Upper lobe of left lung (tissue), 6 donors: ENCODE data around the gene TEDC2. TPM values are rescaled to one million over a fixed set of nuclear protein-coding genes. Genes with fewer than 3 reads are reported as not detected.

Experiments
- ATAC-seq, 2 donors: fragments of 200-7000 bp; cut with Tn5 transposase; one replicate each; pipeline ENCODE4 v1.9.1; 2022; ENCODE audit warnings: mild to moderate bottlenecking in 2 of 2, moderate library complexity in 2 of 2; ENCODE audit not compliant: low FRiP score in 2 of 2
- DNase-seq, 2 donors: peaks; one replicate each; pipeline ENCODE4 v3.0.0-alpha.2; 2019 to 2020
- H3K27ac ChIP-seq, 4 donors: fragments of 200-600 bp; sonication (generic); one replicate each; pipeline ENCODE4 v1.5.1; 2016 to 2019
- H3K27me3 ChIP-seq, 4 donors: fragments of 200-600 bp; sonication (generic); one replicate each; pipeline ENCODE4 v1.5.1; 2017 to 2019
- H3K36me3 ChIP-seq, 4 donors: fragments of 200-600 bp; sonication (generic); one replicate each; pipeline ENCODE4 v1.5.1; 2016 to 2019
- H3K4me1 ChIP-seq, 4 donors: fragments of 200-600 bp; sonication (generic); one replicate each; pipeline ENCODE4 v1.5.1; 2018 to 2019
- H3K4me3 ChIP-seq, 4 donors: fragments of 200-600 bp; sonication (generic); one replicate each; pipeline ENCODE4 v1.5.1; 2017 to 2019; ENCODE audit warnings: mild to moderate bottlenecking in 2 of 4, moderate library complexity in 1 of 4
- H3K9me3 ChIP-seq, 4 donors: fragments of 200-600 bp; sonication (generic); one replicate each; pipeline ENCODE4 v1.5.1; 2018 to 2019
- CTCF ChIP-seq, 6 experiments: fragments of 450-650 bp in 4 of 6; fragments of 200-600 bp in 2 of 6; sonication (generic) in 2 of 6; IDR thresholded peaks; one replicate each; pipeline ENCODE4 v1.5.1; 2016 to 2019; ENCODE audit warnings: antibody characterized with exemption in 6 of 6
- EP300 ChIP-seq, 4 donors: sonication (generic); formaldehyde crosslinking; IDR thresholded peaks; one replicate each; pipeline ENCODE4 v1.5.1; 2017; ENCODE audit warnings: antibody characterized with exemption in 4 of 4, control low read depth in 2 of 4
- POLR2A ChIP-seq, 4 donors: fragments of 450-650 bp; IDR thresholded peaks; one replicate each; pipeline ENCODE4 v1.5.1; 2016 to 2017; ENCODE audit warnings: antibody characterized with exemption in 4 of 4, mild to moderate bottlenecking in 2 of 4
- POLR2AphosphoS5 ChIP-seq, 2 donors: sonication (generic); formaldehyde crosslinking; IDR thresholded peaks; one replicate each; pipeline ENCODE4 v1.5.1; 2017; ENCODE audit warnings: antibody characterized with exemption in 2 of 2
- WGBS, 2 donors: methylation state at CpG; one replicate each; pipeline ENCODE4 v1.1.5; 2017 to 2018; 5-methylcytosine and 5-hydroxymethylcytosine counted together
- total RNA-seq, 6 donors: library from RNA; depleted of rRNA in 4 of 6; stranded (reverse); fragments of >200 nt in 4 of 6; gene quantifications; one replicate each; pipeline versions ENCODE4 v1.1.0 to v1.2.1, GENCODE V29; 2016 to 2021
- donor health status: DM: no; HTN: no; CAD: no; lungs with moderate emphysema.
- donor health status: DM: no; HTN: yes; CAD: no; lungs with severe emphysema.

Gene TEDC2
- total RNA-seq = 1 to 10 TPM in 4 of 6 donors, under 1 TPM in 1, not detected in 1; 0.61 to 2.7 (median 1.7) TPM

- Histone ChIP-seq H3K4me1 (peaks cover 9 to 27% (median 21%) of the 10 kb centered on the region in 4 donors), H3K4me3 (peak within 1 kb of the TSS; percentile 12 to 66 (median 57)), H3K27me3 (no peaks in the 10 kb centered on the region), H3K36me3 (no peaks in the 10 kb centered on the region), H3K27ac (peak within 1 kb of the TSS in 2 of 4 donors; percentile 68 to 72), H3K9me3 (no peaks in the 10 kb centered on the region)
- DNase-seq (peak; percentile 96 to 97), ATAC-seq (peak; percentile 95 to 98)
- 0 to 2% methylated on average over 18 to 29 of the region's 66 CpGs for WGBS, 2 donors
- TF ChIP-seq POLR2AphosphoS5 (IDR thresholded peaks at IDR 0.05) (peak in 1 of 2 donors; percentile 41), CTCF (IDR thresholded peaks at IDR 0.05) (no peak), POLR2A (IDR thresholded peaks at IDR 0.05) (peak in 1 of 4 donors; percentile 46), EP300 (IDR thresholded peaks at IDR 0.05) (no peak)
Observed at GRCh38 chr16:2459647-2460390, at the start of gene TEDC2. Gene TEDC2 (plus strand): TSS chr16:2460109. CDS start chr16:2460145, 36 bp downstream.

GRCh38 chr16:2415085-2415484 lies 44.8 kb upstream of the TEDC2 start:
- DNase-seq (no peak), ATAC-seq (no peak)
- H3K27ac ChIP-seq = no peak overlapping the region
- H3K9me3 ChIP-seq = no peaks in the 10 kb centered on the region
- no peaks in the 10 kb centered on the region for H3K36me3 ChIP-seq
- H3K27me3 ChIP-seq = no peaks in the 10 kb centered on the region
- no peak overlapping the region for H3K4me3 ChIP-seq
- no peaks in the 10 kb centered on the region for H3K4me1 ChIP-seq
- no peak for TF ChIP-seq CTCF (IDR thresholded peaks at IDR 0.05)
- no peak for TF ChIP-seq POLR2A (IDR thresholded peaks at IDR 0.05)
- no peak for TF ChIP-seq POLR2AphosphoS5 (IDR thresholded peaks at IDR 0.05)
- TF ChIP-seq EP300 (IDR thresholded peaks at IDR 0.05) = no peak
- 53 to 65% methylated on average over 2 of the region's 2 CpGs for WGBS, 2 donors

- peaks cover 0 to 6% (median 0%) of the 10 kb centered on the region in 4 donors for H3K4me1 ChIP-seq
- no peak for ATAC-seq
- H3K36me3 ChIP-seq = no peaks in the 10 kb centered on the region
- TF ChIP-seq POLR2AphosphoS5 (IDR thresholded peaks at IDR 0.05) = no peak
- TF ChIP-seq EP300 (IDR thresholded peaks at IDR 0.05) = no peak
- no peak for TF ChIP-seq POLR2A (IDR thresholded peaks at IDR 0.05)
- no peak for TF ChIP-seq CTCF (IDR thresholded peaks at IDR 0.05)
- H3K27me3 ChIP-seq = no peaks in the 10 kb centered on the region
- no peaks in the 10 kb centered on the region for H3K9me3 ChIP-seq
- no peak for DNase-seq
- no peak overlapping the region for H3K27ac ChIP-seq
- H3K4me3 ChIP-seq = no peak overlapping the region
Observed at GRCh38 chr16:2420035-2420434, 39.9 kb upstream of the TEDC2 start.

- peak in 1 of 2 donors; percentile 13 for ATAC-seq
- no peaks in the 10 kb centered on the region for H3K27me3 ChIP-seq
- no peak overlapping the region for H3K4me3 ChIP-seq
- no peak for TF ChIP-seq CTCF (IDR thresholded peaks at IDR 0.05)
- no peak for TF ChIP-seq POLR2A (IDR thresholded peaks at IDR 0.05)
- H3K36me3 ChIP-seq = no peaks in the 10 kb centered on the region
- peaks cover 0 to 12% (median 2%) of the 10 kb centered on the region in 4 donors for H3K4me1 ChIP-seq
- no peaks in the 10 kb centered on the region for H3K9me3 ChIP-seq
- no peak for DNase-seq
- no peak overlapping the region for H3K27ac ChIP-seq
- WGBS, 2 donors = 86 to 88% methylated on average over 2 to 7 of the region's 7 CpGs
Observed at GRCh38 chr16:2422123-2422867, 37.6 kb upstream of the TEDC2 start.
